GM19438 (cell line): Measurements from ENCODE around the gene DDIT4.
"Not testable (repeated sequence)": the region's sequence is repeated elsewhere in the genome, so short reads cannot be mapped to it uniquely, and the experiment has no call there.

ENCODE experiments used
- ATAC-seq: cut with Tn5 transposase; IDR thresholded peaks from one replicate; pipeline ENCODE4 v1.9.1; 2021; ENCODE audit warnings: low read depth; ENCODE audit not compliant: unreplicated experiment

DDIT4 gene

GRCh38 chr10:72265990-72266865 is 7.5 kb upstream of the DDIT4 start:
- no peak for ATAC-seq

GRCh38 chr10:72267381-72267780 is 6.3 kb upstream of the DDIT4 start:
- no peak for ATAC-seq

GRCh38 chr10:72267819-72268399 is 5.8 kb upstream of the DDIT4 start:
- ATAC-seq = no peak

GRCh38 chr10:72268475-72269200 is 5.1 kb upstream of the DDIT4 start:
- not testable (repeated sequence) for ATAC-seq

GRCh38 chr10:72270607-72271281 is 3.0 kb upstream of the DDIT4 start:
- ATAC-seq = no peak

- no peak for ATAC-seq
Observed at GRCh38 chr10:72272689-72273409, 875 bp upstream of the DDIT4 start.

GRCh38 chr10:72274213-72274729 is 547 bp downstream of the DDIT4 start:
- no peak for ATAC-seq

GRCh38 chr10:72274730-72275350 is 1.1 kb downstream of the DDIT4 start:
- no peak for ATAC-seq

- no peak for ATAC-seq
Observed at GRCh38 chr10:72275351-72276012, 1.8 kb downstream of the DDIT4 start.

- ATAC-seq = no peak
Observed at GRCh38 chr10:72276013-72276387, 2.3 kb downstream of the DDIT4 start.

- no peak for ATAC-seq
Observed at GRCh38 chr10:72276421-72277339, 3.0 kb downstream of the DDIT4 start.

GRCh38 chr10:72277340-72277995 is 3.7 kb downstream of the DDIT4 start:
- no peak for ATAC-seq

GRCh38 chr10:72277996-72278667 is 4.4 kb downstream of the DDIT4 start:
- ATAC-seq = no peak

GRCh38 chr10:72278668-72279393 is 5.1 kb downstream of the DDIT4 start:
- no peak for ATAC-seq

- ATAC-seq = not testable (repeated sequence)
Observed at GRCh38 chr10:72279587-72279986, 5.9 kb downstream of the DDIT4 start.

- no peak for ATAC-seq
Observed at GRCh38 chr10:72283131-72283530, 9.4 kb downstream of the DDIT4 start.
